Umbilical cord (tissue), 2 donors: Measurements from ENCODE around the gene IP6K3. TPM values are rescaled to one million over a fixed set of nuclear protein-coding genes. Genes with fewer than 3 reads are reported as not detected.
A peak's percentile ranks its signal among the peaks of the same experiment; 100 is the strongest.

Experiments used
- DNase-seq: peaks from one replicate; pipeline ENCODE4 v3.0.0-alpha.2; 2015; ENCODE audit warnings: low spot score
- total RNA-seq: library from RNA; depleted of rRNA; stranded (reverse); fragments of >200 nt; gene quantifications from one replicate; pipeline ENCODE4 v1.2.3, GENCODE V29; 2014; ENCODE audit warnings: low replicate concordance; ENCODE audit not compliant: insufficient read depth

The IP6K3 gene
- total RNA-seq, 1 donor from 2014 or later, result 4.1 TPM

DNA sequence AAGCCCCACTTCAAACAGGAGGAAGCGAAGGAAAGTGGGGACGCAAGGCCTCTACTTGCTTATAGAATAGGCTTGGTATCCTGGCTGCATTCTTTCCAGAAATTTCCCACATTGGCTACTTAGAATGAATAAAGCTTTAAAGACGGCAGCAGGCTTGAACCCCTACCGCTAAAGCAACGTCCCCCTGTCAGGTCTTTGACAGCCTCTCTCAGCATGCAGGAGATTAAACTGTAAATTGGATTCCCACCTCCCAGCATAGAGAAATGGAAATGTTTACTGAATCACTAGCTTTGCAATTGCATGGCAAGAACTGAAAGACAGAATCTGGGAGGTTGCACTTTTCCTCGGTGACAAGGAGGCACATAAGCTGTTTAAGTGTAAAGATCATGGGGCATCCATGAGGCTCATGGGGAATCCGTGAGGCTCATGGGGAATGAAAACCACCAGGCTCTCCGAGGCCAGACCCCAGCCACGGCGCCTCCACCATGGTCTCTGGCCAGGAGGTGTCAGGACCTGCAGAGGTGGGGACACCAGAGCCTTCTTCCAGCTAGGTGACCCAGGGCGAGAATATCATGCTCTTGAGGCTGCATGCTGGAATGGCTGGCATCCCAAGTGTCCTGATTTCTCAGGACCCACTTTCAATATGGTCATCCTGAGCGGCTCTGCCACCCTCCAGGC is 31.9 kb upstream of the IP6K3 start:
- DNase-seq, result no peak

DNA sequence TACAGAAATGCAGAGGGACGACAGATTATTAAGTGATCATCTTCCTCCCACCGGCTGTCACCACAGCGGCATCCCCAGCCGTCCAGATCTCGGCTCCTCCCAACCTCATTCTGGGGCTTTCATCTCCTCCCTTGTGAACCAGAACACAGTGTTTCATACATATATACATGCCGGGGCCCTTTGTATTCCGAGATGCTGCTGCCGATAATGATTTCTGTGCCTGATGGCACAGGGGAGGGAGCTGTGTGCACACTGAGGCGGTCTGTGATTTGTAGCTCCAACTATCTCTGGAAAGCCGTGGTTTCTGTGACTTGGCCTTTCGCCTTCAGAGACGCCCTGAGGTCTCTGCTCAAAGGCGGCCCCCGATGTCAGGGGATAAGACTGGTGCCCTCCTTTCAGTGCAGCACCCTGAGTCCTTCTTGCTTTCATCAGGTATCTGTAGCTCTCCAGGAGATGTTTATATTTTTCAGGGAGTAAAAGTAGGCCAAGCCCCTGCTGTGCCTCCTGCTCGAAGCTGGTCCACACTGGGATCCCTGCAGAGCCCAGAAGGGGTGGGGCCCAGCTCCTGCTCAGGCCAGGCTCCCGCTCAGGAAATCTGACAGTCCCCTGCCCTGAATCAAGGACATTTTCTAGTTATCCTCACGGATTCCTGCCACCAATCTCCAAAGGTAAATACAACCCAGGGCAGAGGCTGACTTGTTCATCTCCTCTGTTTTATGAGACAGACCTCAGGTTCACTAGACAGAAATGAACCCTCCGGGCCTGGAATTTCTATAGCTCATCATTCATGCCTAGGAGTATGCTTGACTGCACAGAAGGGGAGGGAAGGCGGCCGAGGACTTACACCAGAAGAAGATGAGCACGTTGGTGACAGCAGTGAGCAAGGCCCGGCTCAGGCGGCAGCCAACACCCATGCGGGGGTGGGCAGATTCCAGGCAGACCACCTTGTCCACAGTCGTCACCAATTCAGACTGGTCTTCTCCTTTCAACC is 31.0 kb upstream of the IP6K3 start:
- DNase-seq, result no peak

DNA sequence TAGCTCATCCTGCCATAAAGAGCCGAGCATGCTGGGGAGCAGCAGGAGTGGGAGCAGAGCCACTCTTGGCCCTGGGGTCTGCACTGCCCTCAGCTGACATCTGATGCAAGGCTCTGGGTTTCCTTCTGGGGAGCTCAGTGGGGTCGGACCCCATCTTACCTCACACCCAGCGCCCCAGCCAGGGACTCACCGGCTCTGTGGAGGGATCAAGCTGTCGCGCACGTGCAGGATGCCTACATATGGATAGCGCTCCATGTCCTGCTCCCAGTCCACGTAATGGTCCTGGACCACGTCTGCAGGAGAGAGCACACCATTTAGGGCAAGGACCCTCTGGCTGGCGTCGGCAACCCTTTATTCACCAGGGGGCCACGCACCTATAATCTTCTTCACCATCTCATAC is 30.1 kb upstream of the IP6K3 start:
- DNase-seq, result no peak

DNA sequence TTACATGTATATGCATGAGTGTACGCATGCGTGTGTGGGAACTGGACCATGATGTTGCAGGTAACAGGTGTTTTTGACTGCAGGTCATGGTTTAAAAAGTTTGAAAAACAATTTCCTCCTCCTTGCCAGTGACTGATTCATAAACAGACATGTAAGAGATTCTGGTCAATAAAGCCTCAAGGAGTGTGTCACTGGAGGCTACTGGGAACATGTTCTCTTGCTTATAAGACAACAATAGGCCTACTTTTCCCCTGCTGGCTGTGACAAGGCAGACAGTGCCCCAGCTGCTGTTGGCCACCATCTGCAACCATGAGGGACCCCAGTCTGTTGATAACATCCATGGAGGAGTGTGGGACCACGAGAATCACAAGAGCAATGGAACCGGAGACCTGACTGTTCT is 29.5 kb upstream of the IP6K3 start:
- no peak for DNase-seq

DNA sequence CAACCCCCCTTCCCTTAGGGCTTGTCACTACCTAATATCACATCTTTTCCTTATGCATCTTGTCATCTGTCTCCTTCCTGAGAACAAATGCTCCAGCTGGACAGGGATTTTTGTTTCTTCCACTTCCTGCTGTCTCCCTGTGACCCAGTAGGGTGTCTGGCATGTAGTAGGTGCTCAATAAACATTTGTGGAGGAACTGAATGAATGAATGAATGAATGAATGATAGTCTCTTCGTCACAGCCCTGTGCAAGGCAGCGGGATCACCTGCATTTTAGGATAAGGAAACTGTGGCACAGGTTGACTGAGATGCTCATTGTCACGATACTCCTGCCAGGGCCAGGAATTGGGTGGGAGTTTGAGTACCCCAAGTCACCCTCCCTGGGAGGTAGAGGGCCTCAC is 28.1 kb upstream of the IP6K3 start:
- no peak for DNase-seq

DNA sequence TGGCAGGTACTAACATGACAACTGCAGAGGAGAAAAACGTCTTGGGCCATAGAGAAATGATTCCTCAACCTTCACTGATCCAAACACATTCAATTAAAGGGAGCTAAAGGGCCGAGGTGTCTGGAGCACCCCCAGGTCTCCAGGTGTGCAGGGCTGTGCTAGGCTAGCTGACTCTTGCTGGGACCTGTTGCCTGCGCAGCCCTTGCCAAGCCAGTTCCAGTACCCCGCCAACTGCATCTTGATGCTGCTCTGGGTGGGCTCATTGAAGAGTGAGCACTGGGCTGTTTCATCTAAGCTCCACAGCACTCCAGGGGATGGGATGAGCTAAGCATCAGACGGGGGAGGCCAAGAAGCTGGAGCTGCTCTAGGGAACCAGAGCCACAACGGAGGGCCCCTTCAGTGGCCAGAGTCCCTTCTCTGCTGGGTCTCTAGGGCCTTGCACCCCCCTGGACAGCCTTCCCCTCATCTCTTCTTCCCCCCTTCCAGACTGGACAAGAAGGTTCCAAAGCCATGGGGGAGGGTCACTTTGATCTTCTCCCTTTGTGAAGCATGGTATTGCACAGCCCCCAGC is 26.3 kb upstream of the IP6K3 start:
- no peak for DNase-seq

DNA sequence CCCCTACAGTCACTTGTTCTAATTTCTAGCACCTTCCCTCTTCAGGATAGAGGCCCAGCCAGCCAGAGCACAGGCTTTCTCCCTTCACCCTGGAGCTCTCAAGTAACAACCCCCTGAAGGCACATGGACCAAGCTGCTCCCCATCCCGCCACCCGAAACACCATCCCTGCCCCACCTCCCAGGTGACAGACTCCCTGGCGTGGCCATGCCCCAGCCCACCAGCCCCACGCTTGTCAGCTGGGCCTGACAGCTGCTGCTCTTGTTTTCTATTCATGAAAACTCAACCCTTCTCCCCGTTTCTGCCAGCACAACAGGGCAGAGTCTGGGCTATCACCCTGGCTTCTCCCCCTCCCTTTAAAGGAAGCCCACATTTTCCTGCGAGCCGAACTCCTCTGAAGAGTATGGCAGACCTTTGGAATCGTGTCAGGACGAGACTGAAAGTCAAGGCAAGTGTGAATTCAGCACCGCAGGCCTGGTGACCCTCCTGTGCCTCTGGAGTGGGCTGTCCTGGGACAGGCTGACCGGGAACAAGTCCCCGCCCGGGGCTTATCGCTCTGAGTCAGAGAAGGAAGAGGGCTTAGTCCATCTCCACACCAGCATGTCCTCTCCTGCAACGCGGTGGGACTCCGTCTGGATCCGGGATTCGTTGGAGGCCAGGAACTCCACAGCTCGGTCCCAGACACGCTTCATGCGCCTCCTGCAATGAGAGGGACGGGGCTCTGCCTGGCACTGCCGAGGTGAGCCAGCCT is 25.6 kb upstream of the IP6K3 start:
- DNase-seq, result peak; percentile 43

DNA sequence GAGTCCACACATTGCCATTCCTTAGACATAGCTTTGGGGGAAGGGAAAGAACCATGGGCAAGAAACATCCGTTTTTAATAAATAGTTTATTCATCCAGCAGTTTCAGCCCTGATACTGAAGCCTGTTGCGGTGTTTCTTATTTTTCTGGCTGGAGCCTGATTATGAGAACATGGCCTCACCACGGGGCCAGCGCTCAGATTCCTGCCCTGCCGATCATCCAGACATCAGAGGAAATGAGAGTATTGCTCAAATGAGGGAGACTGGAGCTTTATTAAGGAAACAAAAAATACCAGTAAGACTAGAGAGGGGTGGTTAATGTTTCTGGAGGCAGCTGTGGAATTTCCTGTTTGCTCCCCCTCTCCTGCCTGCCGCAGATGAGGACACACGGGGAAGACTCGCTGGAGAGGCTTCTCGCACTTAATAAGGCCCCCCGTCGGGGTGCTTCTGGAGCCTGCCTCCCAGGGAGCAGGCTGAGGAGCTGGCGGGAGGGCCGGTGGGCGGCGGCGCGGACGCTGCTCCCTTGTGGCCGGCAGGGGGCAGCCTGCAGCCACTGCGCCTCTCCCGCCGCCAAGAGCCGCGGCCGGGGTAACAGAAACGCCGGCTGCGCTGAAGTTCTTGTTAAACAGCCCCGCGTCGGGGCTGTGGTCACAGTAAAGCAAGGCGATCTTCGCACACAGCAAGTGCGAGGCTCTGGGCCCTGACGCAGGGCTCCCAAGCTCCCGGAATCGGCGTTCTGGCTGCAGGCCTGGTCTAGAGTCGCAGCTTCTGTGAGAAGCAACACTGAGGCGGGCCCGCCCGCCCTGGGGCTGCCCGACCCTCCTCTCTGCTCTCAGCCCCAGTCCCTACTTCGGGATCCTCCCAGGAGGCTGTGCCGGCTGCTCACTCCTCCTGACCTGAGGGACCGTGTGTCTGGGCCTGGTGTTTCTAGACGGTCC is 24.7 kb upstream of the IP6K3 start:
- DNase-seq, result peak; percentile 88

DNA sequence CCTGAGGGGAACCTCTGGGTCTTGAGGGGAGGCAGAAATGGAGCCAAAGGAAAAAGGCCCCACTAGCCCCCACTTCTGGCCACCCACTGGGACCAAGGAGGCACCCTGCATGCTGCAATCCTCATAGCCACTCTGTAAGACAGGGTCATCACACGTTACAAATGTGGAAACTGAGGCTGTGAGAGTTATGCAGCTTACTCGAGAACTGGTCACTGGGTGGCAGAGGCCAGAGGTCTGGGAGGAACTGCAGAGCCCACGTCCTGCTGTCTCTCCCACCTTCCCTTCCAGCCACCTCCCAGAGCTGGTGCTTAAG is 24.1 kb upstream of the IP6K3 start:
- DNase-seq, result no peak

DNA sequence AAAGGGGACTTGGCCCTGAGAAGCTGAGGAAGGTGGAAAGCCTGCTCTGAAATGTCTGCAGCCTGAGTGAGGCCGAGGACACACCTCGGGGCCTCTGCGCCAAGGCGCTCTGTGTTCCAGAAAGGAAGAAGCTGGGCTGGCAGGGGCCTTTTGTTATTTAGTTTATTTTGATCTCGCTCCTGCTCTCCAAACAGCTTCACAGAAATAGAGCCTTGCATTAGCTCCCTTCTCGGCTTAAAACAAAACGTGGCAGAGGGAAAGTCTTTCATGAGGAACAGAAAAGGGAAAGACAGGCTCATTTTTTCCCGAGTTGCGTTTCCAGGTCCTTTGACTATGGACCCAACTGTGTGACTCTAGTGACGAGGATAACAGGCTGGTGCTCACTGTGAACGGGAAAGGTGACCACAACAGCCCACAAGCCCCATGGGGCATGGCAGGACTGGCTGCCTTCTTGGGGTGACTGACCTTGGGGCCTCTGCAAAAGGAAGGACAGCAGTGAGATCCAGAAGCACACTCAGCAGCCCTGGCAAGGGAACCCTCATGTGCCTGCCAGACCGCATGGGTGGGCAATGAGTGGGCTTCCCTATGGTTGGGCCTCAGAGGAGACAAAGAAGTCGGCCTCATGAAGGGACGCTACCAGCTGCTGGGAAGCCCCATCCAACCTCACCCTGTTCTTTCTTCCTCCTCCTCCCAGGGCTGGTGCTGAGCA is 23.6 kb upstream of the IP6K3 start:
- peak; percentile 41 for DNase-seq

DNA sequence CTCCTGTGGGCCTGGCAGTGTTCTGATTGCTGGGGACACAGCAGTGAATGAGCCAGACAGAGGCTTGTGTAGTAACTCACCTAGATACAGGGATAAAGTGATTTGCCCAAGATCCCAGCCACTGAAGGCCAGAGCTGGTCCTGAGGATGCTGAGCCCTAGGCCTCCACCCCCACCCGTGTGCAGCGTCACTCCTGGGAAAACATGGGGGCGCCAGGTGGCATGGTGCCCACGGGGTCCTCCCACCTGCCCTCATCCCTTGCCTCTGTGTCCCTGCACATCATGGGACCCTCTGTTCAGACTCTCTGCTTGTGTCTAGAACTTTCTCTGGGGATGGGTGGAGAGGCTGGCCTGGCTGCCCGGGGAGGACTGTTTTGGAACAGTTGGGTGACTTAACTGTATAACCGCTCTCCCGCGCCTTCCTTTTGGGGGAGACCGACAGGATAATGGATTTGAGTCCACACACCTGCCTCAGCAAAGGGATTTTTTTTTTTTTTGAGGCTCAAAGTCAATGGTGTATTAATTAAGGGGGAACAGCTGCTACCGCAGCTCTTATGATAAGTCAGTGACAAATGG is 22.6 kb upstream of the IP6K3 start:
- no peak for DNase-seq

DNA sequence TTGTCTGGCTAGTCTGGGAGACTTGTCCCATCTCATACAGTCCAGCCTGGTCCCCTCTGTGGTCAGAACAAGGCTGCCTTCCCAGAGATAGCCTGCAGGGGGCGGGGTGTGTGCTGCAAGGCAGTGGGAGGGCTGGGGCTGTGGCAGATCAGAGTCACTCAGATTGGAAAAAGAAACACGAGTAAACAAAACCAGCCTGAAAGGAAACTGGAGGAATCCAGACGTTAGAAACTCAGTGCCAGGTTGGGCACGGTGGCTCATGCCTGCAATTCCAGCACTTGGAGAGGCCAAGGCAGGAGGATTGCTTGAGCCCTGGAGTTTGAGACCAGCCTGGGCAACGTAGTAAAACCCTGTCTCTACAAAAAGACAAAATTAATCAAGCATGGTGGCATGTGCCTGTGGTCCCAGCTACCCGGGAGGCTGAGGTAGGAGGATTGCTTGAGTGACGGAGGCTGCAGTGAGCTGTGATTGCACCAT is 22.0 kb upstream of the IP6K3 start:
- DNase-seq, result peak; percentile 66

DNA sequence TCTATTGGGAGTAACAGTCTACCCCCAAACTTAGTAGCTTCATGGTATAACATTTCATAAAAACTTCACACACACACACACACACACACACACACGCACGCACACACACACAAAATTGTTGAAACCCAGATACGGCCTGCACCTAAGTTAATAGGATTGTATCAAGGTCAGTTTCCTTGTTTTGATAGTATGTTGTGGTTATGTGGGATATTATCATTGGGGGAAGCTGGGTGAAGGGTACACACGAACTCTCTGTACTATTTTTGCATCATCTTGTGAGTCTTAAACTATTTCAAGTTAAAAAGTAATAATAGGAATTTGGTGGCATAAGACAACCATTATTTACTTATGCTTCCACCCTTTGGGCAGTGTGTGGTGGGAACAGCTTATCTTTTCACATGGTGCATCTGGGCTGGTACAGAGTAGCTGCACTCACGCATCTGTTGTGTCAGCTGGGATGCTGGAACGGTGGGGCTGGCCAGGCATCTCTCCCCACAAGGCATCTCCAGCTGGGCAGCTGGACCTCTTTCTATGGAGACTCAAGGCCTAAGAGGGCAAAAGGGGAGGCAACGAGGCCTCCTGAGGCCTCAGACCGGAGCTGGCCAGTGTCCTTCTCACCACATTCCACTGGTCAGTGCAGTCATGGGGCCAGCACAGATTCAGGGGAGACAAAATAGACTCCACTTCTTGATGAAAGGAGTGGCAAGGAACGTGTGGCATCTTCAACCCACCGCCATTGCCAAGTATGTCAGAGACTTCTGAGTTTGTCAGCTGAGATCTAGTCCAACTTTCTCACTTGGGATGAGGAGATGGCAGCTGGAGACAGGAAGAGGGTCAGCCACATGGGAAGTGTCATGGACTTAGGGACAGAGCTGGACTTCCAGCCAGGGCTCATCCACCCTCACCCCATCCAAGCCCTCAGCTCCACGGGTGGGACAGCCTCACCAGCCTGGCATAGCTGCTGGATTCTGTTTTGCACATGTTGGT is 20.5 kb upstream of the IP6K3 start:
- DNase-seq, result no peak

DNA sequence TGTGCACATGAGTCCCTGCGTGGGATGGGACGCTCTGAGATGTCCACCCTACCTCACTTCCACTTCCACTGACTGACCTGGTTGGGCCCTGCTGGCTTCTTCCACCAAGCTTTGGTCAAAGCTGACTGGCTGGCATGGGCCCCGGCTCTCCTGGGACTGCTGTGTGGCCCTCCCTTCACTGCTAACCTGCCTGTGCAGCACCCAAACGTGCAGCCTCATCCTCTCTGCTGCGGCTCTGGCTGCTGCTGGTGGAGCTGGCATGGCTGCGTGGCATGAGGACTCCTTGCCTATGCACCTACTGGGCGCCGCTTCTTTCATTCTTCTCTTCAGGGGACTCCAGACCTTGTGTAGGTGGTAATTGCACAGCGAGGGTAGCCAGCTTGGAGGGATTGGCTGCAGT is 18.7 kb upstream of the IP6K3 start:
- DNase-seq, result no peak

DNA sequence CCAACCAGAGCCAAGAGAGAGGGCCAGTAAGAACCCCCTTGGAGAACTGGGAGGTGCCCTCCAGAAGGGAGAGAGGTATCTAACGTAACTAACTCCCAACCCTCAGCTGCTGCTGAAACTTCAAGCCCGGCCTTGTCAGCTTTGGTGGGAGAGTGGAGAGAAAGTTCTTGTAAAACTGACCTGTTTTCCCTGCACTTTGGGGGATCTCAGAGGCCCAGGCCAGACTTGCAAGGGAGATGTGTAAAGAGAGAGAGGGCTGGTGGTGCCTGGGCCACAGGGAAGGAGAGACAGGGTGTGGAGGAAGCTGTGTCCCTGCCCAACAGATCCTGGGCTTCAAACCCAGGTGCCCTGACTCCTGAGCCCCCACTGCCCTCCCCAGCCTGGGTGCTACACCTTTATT is 17.3 kb upstream of the IP6K3 start:
- no peak for DNase-seq

DNA sequence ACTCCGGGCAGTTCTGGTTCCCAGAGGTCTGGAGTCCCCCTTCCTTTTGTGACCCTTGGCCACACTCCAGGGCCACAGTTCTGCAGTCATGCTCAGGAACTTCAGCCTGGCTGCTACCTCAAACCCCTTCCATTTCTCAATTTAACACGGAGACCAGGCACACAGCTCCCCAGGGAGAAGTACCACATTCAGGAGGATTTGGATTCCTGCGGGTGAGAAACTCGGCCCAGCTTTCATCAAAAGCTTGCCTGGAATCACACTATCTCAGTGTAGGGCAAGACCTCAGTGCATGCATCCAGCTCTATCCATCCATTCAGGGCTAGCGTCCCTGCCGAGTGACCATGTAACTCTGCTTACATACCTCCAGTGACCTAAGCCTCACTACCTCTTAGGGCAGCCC is 16.8 kb upstream of the IP6K3 start:
- DNase-seq, result no peak

DNA sequence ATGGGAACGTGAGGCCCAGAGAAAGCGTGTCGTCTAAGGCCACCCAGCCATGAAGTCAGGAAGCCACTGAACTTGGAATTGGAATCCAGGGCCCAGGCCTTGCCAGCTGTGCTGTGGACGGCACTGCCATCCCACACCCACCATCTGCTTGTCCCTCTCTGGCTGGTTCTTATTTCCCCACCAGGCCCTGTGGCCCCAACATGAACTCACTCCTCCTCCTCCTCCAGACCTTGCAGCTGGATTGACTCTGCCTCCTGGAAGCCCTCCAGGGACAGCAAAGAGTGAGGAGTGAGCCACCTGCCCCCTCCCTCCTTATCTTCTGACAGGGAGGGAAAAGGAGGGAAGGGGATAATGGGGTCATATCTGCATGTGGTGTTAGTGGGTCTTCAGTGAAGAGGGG is 16.0 kb upstream of the IP6K3 start:
- no peak for DNase-seq

DNA sequence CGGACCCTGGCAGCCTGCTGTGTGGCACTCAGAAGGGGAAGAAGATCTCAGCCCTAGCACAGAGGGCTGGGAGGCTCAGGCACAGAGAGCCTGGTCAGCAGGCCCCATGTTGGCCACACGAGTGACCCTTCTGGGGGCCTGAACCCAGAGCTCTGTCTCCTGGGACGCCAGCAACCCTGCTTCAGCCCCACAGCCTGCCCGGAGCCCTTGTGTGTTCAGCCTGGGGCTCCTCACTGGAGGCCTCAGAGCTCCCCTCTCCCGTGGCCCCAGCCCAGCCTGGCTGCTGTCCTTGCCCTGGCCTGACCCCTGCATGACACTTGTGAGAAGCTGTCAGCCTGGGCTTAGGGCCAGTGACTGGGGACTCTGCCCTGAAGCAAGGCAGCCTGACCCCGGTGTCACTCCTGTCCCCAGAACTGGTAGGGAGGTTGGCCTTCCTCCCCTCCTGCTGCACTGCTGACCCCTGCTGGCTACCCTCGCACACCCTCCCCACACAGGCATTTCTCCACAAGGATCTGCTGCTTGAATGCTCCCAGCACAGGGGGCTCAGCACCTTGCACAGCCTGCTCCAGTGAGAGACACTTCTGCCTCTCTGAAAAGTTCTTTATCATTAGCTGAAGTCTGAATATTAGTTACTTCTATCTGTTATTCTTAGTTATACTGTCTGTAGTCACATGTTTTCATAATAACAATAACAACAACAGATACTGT is 15.4 kb upstream of the IP6K3 start:
- no peak for DNase-seq
